Fibroblast of skin of right biceps (primary cell): ENCODE results near the gene MORF4L2.
"Not testable (repeated sequence)": the region's sequence is repeated elsewhere in the genome, so short reads cannot be mapped to it uniquely, and the experiment has no call there.

ENCODE experiments used
- DNase-seq: peaks from one replicate; pipeline ENCODE4 v3.0.0-alpha.2; 2013

The MORF4L2 gene

DNA sequence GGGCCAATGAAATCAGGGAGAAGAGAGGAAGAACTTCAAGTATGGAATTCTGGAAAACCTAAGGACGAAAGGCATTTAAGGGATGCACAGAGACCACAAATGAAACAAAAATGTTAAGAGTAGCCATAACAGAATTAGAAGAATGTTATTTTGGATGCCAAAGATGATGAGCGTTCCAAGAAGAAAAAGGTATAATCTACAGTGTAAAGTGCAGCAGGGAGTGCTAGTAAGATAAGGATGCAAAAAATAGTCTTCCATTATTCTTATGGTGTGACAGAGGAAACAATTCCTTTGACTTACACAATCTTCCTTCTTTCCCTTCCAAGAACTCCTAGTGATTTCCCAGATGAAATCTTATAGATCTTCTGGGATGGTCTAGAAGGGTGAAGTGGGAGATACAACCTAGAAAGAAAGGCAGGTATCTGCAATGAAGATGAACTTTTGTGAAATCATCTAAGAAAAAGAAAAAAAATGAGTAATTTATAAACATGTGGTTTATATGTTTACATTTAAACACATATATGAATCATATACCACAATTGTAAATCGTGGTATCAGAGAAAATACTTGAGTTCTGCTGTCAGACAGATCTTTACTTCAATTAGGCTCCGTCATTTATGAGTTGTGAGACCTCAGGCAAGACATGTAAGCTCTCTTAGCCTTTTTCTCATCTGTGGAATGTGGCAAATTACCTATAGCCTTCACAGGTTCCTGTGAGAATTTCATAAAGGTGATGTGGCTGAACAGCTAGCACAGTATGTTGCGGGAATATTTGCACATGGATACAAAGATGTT lies 8.1 kb downstream of the MORF4L2 start:
- DNase-seq: peak; percentile 75

DNA sequence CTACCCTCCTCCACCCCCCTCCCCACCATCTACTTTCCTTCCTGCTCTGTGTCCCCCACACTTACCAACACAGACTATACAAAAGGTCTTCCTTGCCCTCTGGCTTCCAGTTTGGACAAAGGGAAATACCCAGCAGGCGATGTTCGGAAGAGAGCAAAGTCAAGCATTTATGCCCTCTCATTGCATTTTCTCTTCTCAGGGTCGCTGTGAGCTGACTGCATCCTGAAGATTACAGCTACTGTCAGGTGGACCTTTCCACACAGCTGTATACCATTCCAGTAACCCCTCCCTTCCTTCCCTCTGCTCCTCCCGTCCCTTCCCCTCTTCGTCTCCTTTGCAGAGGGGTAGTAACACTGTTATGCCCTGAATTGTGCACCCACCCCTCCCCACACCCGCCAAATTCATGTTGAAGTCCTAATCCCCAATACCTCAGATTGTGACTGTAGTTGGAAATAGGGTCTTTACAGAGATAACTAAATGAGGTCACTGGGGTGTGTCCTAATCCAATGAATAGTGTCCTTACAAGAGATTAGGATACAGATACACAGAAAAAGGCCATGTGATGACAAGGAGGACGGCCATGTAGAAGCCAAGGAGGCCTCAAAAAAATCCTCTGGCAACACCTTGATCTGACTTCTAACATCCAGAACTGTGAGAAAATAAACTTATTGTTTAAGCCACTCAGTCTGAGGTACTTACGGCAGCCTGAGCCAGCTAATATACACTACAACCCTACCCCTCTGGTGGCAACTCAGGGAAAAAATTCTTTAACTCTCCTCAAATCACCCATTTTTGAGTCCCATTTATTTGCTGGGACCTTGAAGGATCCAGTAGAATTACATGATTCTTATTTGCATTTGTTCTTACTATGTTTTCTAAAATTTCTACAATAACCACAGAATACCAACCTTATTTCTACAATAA lies 11.7 kb downstream of the MORF4L2 start:
- DNase-seq: no peak

DNA sequence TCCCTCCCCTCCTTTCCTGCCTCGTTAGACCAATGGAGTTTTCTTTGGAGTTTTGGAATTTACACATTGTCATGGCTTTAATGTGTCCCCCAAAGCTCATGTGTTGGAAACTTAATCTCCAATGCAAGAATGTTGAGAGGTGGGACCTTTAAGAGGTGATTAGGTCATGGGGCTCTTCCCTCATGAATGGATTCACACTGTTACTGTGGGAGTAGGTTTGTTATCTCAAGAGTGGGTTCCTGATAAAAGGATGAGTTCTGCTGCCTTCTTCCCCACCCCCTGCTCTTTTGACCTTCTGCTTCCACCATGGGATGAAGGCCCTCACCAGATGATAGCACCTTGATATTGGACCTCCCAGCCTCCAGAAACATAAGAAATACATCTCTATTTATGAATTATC lies 16.8 kb downstream of the MORF4L2 start:
- no peak for DNase-seq

DNA sequence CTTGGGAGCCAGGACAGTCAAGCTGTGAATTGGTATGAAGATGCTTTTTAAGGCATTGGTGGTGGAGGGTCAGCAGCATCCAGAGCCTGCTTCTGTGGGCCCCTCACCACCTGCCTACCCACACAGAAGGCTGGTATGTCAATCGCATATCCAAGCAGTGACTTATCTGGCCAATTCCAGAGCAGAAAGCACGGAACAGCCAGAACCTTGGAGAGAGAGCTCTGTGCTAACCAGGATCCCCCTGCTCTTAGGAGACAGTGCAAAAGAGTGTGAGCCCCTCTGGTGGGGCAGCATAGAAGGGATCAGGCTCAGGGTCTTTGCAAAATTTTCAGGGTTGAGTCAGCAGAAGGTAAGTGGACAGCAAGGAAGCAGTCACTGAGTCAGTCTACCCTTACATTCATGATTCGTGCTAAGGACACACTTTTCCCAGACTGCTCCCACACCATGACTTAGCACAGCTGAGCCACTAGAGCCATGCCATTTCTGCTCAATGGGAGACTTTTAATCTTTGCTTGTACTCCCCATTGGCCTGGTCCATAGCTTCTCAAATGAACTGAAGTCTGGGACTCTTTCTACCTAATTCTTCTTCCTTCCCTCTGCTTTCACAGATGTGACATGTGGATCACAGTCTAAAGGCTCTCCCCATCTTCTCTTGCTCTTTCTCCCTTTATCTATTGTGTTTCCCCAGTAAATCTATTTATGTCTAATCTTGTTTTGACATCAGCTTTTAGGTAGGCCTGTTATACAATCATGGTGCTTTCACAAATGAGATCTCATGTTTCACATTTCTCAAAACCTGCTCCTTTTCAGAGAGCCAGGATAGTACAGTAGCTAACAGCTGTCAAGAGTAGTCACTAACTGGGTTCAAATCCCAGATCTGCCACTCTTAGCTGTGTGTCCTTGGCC lies 20.0 kb downstream of the MORF4L2 start:
- DNase-seq: no peak

DNA sequence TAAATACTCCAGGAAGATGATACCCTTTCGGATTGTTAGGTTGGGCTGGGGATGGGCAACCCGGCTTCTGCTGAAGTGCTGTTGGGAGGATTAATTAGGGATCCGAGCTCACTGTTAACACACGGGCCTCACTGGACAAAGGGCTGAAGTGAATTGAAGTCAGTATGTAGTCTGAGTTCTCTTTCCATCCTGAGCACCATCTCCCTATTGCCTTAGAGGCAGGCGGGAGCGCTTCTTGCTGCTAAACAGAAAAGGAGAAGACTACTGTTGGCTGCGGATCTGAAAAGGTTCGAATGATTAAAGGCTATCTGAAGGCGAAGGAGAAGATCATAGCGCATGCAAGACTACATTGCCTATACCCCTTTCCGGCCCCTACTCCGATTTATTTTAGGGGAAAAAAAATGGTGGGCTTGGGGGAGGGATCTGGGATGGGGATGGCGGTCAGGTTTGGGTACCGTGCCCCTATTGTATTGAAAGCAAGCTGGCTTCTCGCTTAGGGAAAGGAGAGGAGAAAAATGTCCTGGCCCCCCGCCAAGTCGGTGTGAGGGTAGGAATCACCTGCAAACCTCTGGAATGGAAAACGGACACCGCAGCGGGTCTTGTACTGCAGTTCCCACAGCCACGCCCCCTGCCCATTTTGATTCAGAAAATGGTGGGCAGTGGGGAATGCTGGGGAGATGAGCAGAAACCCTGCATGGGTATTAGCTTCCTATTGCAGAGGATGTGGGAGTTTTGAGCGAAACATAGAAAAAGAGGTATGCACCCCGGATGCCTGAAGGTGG lies 22.3 kb downstream of the MORF4L2 start:
- no peak for DNase-seq

DNA sequence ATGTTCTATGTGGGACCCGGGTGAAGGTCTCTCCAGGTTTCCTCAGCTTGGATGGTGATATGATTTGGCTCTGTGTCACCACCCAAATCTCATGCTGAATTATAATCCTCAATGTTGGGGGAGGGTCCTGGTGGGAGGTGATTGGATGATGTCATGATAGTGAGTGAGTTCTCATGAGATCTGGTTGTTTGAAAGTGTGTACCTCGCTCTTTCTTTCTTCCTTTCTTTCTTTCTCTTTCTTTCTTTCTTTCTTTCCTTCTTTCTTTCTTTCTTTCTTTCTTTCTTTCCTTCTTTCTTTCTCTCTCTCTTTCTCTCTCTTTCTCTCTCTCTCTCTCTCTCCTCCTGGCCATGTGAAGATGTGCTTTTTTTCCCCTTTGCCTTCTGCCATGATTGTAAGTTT lies 27.0 kb downstream of the MORF4L2 start:
- DNase-seq: not testable (repeated sequence)

DNA sequence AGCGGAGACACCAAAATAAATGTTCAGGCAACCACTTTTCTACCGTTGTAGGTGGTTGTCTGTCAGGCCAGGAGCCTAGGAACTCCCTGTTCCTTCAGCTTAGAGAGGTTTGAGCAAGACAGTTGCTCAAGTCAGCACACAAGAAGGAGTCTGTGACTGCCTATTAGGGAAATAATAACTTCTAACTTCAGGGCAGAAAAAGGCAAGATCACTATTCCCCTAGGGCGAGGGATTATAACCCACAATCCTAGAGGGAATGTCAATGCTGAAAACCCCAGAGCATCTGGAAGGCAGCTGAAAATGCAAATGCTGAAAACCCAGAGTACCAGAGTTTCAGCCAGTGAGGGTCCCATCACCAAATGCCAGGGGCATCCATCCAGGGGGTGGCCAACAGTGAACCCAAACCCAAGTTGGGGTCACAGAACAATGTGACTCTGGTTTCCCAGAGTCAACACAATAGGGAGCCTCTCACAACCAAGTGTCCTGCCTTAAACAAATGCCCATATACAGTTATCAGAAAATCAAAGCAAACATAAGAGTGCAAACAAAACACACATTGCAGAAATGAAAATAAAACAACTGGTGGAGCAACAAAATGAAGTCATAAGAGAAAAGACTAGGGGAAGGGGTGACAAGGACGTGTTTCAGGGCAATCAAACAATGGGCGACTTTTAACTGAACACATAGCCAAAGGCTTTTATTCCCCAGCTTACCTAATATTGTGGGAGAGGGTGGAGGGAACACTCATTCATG lies 27.6 kb downstream of the MORF4L2 start:
- no peak for DNase-seq

DNA sequence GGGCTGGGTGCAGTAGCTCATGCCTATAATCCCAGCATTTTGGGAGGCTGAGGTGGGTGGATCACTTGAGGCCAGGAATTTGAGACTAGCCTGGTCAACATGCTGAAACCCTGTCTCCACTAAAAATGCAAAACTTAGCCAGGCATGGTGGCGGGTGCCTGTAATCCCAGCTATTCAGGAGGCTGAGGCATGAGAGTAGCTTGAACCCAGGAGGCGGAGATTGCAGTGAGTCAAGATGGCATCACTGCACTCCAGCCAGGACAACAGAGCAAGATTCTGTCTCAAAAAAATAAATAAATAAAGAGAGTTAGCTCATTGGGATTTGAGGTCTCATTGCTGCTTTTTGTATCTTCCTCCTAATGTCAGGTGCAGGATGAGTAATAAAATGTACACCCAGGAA lies 29.4 kb downstream of the MORF4L2 start:
- DNase-seq: not testable (repeated sequence)

DNA sequence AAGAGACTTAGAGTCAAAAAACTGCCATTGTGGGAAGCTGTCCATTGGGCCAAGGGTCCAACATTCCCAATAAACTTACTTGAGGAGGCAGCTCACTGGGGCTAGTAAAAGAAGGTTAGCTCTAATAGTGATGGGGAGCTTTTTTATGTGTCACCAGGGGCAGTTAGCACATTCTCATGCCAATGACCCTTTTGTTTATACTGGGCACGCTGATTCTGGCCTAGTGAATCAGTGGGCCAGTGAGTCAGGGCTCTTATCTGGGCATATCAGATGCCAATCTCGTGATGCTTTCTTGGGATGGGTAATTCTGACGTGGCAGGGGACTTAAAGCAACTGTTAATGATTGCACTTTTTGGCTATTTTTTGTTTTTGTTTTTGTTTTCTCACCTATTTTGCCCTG lies 29.9 kb downstream of the MORF4L2 start:
- DNase-seq: peak; percentile 50

DNA sequence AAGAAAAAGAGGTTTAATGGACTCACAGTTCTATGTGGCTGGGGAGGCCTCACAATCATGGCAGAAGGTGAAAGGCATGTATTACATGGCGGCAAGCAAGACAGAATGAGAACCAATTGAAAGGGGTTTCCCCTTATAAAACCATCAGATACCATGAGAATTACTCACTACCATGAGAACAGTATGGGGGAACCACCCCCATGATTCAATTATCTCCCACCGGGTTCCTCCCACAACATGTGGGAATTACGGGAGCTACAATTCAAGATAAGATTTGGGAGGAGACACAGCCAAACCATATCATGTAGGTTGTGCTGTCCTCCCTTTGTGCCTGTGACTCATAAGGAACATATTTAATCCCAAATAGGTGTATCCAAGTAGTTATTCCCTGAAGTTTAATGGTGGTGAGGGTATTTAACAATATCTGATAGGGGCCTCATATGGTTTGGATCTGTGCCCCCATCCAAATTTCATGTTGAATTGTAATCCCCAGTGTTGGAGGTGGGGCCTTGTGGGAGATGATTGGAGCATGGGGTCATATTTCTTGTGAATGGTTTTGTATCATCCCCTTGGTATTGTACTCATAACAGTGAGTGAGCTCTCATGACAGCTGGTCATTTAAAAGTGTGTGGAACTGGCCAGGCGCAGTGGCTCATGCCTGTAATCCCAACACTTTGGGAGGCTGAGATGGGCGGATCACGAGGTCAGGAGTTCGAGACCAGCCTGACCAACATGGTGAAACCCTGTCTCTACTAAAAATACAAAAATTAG lies 31.1 kb downstream of the MORF4L2 start:
- DNase-seq: not testable (repeated sequence)

DNA sequence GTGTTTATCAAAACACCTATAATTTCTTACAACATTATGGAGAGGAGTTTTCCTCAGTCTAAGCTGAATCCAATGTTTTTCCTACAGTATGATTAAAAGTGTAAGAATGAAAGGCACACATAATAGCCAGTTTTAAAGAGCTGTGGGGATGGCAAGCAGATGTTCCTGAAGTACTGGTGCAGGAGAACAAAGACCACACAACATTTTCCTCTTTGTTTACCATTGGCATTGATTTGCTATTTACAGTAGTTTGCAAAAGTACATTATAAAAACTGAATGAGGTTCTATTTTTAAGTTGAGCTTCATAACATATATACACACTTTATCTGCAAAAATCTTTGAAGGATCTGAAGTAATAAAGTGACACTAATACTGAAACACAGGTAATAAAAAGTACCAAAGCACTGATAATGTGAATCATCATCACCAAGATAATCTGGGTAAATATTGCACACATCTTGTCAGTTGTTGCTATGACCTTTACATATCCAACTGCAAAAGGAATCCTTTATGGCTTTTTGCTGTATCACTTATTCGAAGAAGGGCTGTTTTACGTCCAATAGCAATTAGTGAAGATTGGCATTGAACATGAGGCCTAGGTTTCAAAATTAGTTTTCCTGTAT lies 35.2 kb downstream of the MORF4L2 start:
- DNase-seq: no peak

DNA sequence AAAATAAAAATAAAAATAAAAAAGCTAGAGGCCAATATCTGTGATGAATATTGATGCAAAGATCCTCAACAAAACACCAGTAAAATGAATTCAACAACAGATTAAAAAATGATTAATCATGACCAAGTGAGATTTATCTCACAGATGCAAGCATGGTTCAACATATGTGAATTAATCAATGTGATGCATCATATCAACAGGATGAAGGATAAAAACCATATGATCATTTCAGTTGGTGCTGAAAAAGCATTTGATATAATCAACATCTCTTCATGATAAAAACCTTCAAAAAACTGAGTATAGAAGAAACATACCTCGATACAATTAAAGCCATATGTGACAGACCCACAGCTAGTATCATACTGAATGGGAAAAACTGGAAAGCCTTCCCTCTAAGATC lies 38.9 kb downstream of the MORF4L2 start:
- DNase-seq: no peak

DNA sequence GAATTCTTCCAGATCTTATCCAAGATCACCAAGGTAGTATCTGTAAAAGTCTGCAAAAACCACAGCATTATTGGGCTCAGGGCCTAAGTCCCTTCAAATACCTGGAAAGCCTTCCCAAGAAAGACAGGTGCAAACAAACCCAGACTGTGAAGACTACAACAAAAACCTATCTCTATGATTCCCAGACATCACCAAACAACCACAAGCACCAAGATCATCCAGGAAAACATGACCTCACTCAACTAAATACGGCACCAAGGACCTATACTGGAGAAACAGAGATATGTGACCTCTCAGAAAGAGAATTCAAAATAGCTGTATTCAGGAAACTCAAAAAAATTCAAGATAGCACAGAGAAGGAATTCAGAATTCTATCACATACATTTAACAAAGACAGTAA lies 42.4 kb downstream of the MORF4L2 start:
- DNase-seq: no peak

DNA sequence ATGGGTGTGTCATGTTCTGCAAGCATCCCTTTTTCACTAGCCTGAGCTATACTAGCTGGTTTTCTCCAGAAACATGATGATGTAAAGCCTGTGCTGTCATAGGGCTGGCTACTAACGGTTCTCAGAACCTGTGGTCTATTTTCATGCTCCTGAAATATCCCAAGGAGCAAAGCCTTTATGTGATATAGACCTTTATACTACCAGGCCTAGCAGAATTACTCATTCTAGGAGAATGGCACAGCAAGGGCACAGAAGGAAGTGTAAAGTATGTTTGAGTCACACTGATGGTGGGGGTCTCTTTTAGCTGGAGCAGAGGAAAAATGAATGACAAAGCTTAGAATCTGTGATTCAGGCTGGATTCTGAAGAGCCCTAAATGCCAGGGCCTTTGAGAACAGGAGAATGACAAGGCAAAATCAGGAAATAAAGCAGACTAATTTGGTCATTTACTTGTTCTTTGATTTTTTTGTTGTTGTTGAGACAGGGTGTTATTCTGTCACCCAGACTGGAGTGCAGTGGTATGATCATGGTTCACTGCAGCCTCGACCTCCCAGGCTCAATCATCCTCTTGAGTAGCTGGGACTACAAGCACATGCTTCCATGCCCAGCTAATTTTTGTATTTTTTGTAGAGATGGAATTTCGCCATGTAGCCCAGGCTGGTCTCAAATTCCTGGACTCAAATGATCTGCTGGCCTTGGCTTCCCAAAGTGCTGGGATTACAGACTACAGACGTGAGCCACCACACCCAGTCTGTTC lies 45.9 kb downstream of the MORF4L2 start:
- DNase-seq: peak; percentile 72

DNA sequence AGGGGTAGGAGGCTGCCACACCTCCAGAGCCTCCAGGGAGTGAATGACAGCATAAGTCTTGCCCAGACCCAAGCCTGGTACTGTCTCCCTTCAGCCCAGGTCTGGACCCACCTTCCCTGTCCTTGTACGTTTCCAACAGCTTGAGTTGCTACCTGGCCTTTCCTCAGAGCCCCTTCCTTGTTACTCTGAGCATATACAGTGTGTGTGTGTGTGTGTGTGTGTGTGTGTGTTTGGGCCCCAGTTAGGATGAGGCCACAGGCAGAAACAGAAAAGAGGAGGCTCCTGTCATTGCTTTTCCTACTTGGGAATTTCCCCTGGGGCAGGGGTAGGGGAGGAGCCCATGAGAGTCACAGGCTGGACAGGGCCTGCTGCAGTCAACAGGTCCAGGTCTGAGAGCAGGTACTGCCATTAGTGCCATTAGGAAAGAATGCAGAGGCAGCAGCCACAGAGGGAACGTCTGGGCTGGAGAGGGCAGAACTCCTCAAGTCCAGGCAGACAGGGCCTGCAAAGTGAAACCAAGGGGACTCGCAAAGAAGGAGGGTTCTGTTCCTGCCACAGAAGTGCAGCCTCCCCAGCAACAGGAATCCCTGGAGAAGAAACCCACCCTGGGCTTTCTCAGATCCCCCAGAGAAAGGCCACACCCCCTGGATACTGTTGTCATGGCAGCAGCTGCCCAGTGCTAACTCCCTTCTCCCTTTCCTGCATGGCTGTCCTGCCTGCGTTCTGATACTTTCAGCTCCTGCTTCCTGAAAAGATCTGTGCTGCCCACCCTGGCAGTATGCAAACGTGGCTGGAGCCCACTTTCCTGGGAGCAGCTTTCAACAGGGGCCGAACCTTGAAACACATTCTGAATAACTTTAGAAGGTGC lies 47.8 kb downstream of the MORF4L2 start:
- not testable (repeated sequence) for DNase-seq

DNA sequence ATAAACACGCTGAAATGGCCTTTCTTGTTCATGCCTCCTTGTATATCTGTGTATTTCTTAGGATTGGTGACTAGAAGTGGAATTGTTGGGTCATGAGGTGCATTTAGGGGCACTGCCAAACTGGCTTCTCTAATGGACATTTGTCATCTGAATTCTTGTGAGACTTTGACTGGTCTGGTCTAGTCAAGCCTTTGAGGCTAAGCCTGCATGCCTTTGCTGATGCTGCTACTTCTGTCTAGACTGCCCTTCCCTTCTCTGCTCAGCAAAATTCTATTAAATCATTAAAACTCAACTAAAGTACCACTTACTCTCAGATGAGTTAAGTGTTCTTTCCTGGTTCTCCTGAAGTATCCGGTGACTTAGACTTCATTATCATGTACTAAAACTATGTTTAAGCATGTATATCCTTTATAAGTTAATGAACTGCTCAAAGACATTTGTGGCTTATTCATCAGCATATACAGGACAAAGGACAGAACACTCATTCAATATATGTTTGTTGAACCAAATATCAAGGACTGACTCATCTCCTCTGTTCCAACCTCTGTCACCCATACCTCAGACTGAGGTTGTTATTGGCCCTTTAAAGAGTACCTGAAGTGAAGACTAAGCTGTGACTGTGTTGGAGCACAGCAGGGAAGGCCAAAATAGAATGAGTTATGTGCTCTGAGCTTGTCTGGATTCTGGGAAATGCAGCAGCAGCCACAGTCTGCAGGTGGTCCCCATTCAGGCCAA lies 48.7 kb downstream of the MORF4L2 start:
- peak; percentile 26 for DNase-seq

DNA sequence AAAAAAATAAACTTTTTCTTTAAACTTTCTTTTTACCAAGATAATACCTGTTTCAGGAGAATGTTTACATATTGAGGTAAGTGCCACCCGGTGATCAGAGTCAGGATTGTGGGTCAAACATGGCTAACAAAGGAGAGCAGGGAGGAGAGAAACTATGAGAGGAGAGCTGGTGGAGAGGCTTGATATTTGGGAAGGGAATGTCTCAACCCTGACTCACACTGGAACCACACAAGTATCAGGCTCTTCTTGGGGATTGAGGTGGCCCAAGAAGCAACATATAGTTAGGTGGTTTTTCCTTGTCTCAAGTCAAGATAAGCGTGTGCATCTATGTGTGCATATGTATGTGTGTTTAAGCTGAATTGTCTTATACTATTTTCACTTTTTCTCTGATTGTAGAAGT lies 51.1 kb downstream of the MORF4L2 start:
- DNase-seq: no peak

DNA sequence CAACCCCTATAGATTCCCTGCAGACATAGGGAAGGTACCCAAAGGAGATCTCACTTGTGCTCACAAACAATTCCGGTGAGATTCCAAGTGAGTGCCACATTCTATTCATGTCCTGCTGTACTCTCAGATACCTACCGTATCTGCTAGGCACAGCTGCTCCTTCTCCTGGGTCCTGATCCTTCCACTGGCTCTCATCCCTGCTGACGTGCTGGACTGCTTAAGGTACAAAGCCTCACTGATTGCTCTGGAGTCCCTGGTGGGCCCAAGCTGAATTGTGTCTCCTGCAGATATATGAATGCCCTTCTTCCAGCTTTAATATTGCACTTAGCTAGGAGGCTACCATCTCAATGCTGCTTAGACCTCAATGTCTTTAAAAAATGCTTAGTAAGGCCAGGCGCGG lies 55.4 kb downstream of the MORF4L2 start:
- no peak for DNase-seq
